GM20000 (cell line): ENCODE data around the gene UBR1.
"Not testable (repeated sequence)": the region's sequence is repeated elsewhere in the genome, so short reads cannot be mapped to it uniquely, and the experiment has no call there.

Experiments
- DNase-seq: peaks from one replicate; pipeline ENCODE4 v3.0.0; 2012; ENCODE audit warnings: low spot score
- TF ChIP-seq, protein P1 (sequence below): IDR thresholded peaks from 2 replicates; pipeline ENCODE4 v1.5.1; 2012; ENCODE audit warnings: mild to moderate bottlenecking, control low read depth; ENCODE audit errors: extremely low read depth, missing control alignments

UBR1 gene

DNA sequence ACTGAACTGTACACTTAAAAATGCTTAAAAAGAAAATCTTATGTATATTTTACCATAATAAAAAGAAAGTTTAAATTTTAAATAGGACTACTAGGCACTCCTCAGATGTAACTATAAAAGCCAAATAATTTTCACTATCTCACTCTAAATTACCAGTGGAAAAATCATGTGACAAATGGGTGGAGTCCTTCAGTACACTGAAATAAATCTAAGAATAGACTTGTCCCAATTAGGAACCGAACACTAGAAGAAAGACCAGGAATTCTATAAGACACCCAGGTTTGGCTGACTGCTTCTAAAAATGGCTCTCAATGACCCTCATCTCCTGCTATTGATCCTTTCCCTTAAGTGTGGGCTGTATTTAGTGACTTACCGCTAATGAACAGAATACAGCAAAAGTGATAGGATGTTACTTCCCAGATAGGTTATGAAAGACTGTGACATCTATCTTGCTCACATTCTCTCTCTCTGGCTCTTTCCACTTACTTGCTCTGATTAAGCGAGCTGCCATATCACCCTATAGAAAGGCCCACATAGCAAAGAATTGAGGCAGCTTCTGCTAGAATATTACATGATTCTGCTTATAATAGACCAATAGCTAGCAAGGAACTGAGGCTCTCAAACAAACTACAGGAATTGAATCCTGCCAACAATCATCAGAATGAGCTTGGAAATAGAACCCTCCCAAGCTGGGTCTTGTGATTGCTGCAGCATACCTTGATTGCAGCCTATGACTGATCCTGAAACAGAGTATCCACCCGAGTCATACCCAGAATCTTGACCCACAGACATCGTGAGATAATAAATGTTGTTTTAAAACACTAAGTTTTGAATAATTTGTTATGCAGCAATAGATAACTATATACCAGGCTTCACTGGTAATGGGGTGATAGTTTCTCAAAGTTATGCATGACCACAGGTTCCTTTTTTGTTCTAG is 202.2 kb downstream of the UBR1 start:
- TF ChIP-seq, protein P1, sequence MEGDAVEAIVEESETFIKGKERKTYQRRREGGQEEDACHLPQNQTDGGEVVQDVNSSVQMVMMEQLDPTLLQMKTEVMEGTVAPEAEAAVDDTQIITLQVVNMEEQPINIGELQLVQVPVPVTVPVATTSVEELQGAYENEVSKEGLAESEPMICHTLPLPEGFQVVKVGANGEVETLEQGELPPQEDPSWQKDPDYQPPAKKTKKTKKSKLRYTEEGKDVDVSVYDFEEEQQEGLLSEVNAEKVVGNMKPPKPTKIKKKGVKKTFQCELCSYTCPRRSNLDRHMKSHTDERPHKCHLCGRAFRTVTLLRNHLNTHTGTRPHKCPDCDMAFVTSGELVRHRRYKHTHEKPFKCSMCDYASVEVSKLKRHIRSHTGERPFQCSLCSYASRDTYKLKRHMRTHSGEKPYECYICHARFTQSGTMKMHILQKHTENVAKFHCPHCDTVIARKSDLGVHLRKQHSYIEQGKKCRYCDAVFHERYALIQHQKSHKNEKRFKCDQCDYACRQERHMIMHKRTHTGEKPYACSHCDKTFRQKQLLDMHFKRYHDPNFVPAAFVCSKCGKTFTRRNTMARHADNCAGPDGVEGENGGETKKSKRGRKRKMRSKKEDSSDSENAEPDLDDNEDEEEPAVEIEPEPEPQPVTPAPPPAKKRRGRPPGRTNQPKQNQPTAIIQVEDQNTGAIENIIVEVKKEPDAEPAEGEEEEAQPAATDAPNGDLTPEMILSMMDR: no peak
- no peak for DNase-seq

DNA sequence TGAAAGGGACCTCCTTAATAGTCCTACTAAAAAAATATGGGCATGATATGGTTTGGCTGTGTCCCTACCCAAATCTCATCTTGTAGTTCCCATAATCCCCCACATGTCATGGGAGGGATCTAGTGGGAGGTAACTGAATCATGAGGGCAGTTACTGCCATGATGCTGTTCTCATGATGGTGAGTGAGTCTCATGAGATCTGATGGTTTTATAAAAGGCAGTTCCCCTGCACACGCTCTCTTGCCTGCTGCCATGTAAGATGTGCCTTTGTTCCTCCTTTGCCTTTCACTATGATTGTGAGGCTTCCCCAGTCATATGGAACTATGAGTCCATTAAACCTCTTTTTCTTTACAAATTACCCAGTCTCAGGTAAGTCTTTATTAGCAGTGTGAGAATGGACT is 211.9 kb downstream of the UBR1 start:
- DNase-seq: not testable (repeated sequence)
